Measurements from ENCODE around the gene IL11.

The IL11 gene

GRCh38 chr19:55390461-55390880 lies 20.2 kb upstream of the IL11 start:
- DNase-seq, result no peak

- no peak for DNase-seq
Observed at GRCh38 chr19:55389386-55390317, 19.4 kb upstream of the IL11 start.

GRCh38 chr19:55387736-55388497 lies 17.7 kb upstream of the IL11 start:
- DNase-seq, result no peak

GRCh38 chr19:55386493-55386971 lies 16.3 kb upstream of the IL11 start:
- DNase-seq, result no peak

- peak; percentile 99 for DNase-seq
Observed at GRCh38 chr19:55385724-55386492, 15.6 kb upstream of the IL11 start, which contains the start of gene RPL28. Gene RPL28, plus strand, starts transcription at chr19:55385932. Its CDS starts 426 bp downstream, at chr19:55386358.

GRCh38 chr19:55384920-55385723 lies 14.9 kb upstream of the IL11 start:
- peak; percentile 97 for DNase-seq

GRCh38 chr19:55384131-55384919 lies 14.1 kb upstream of the IL11 start, which contains the start of gene TMEM238:
Gene TMEM238, minus strand, starts transcription at chr19:55384292. Its CDS starts 33 bp downstream, at chr19:55384259.
- DNase-seq, result peak; percentile 44

GRCh38 chr19:55383279-55384130 lies 13.2 kb upstream of the IL11 start:
- DNase-seq, result peak; percentile 50

- no peak for DNase-seq
Observed at GRCh38 chr19:55382522-55383054, 12.3 kb upstream of the IL11 start.

- no peak for DNase-seq
Observed at GRCh38 chr19:55382013-55382412, 11.8 kb upstream of the IL11 start.

- no peak for DNase-seq
Observed at GRCh38 chr19:55379174-55379573, 8.9 kb upstream of the IL11 start.

GRCh38 chr19:55377356-55378131 lies 7.3 kb upstream of the IL11 start:
- no peak for DNase-seq

GRCh38 chr19:55376241-55376933 lies 6.1 kb upstream of the IL11 start, which contains the start of gene TMEM190:
Gene TMEM190, plus strand, starts transcription at chr19:55376826. Its CDS starts 28 bp downstream, at chr19:55376854.
- no peak for DNase-seq

GRCh38 chr19:55373993-55374757 lies 3.9 kb upstream of the IL11 start:
- DNase-seq, result no peak

GRCh38 chr19:55373306-55373992 lies 3.2 kb upstream of the IL11 start:
- no peak for DNase-seq

- no peak for DNase-seq
Observed at GRCh38 chr19:55372316-55373081, 2.2 kb upstream of the IL11 start.
